ENCODE measurements around the gene NEB. TPM values are rescaled to one million over a fixed set of nuclear protein-coding genes. Genes with fewer than 3 reads are reported as not detected.
"Not testable (repeated sequence)": the region's sequence is repeated elsewhere in the genome, so short reads cannot be mapped to it uniquely, and the experiment has no call there.

The NEB gene
- polyA plus RNA-seq, 1 donor: 1,512 TPM

DNA sequence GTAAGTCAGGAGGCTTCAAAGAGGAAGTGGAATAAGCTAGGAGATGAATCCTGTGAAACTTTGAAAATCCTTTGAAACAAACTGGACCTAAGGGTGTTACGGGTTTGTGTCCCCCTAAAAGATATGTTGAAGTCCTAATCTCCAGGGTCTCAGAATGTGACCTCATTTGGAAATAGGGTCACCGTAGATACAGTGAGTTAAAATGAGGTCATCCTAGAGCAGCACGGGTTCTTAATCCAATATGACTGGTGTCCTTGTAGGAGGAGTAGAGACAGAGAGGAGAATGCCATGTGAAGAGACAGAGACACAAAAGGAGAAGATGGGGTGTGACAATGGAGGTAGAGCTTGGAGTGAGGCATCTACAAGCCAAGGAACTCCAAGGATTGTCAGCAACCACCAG is 26.9 kb upstream of the NEB start:
- DNase-seq: no peak

DNA sequence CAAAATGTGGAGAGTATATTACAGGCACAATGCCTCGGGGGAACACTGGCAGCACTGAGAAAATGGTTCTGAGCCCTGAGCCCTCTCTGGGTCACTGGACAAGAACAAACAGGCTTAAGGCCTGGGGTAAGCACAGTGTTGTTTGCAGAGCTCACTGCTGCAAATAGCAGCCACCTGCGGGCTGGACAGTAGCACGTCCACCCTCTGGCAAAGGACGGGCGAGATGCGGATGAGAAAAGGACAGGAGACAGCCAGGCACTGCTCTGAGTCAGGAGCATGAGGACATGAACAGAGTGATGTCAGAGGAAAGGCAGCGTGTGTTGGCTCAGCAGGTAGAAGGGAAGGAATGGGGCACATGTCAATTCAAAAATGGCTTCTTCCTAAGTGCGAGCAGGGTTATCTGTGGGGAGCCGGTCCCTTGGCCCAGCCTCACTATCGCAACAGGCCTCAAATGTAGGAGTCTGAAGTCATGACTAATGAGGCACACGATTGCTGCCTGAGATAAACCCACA is 25.9 kb upstream of the NEB start:
- no peak for DNase-seq

GRCh38 chr2:151758744-151759143 is 24.5 kb upstream of the NEB start:
- DNase-seq: no peak

- no peak for DNase-seq
These were observed 23.6 kb upstream of the NEB start for GRCh38 chr2:151757861-151758260.

- DNase-seq: no peak
These were observed 22.5 kb upstream of the NEB start for GRCh38 chr2:151756820-151757219.

- DNase-seq: no peak
These were observed 20.1 kb upstream of the NEB start for GRCh38 chr2:151754253-151754897.

- DNase-seq: no peak
These were observed 19.3 kb upstream of the NEB start for GRCh38 chr2:151753540-151753939.

GRCh38 chr2:151745261-151745660 is 11.0 kb upstream of the NEB start:
- DNase-seq: not testable (repeated sequence)

GRCh38 chr2:151730262-151730975 is 3.9 kb downstream of the NEB start:
- no peak for DNase-seq

- no peak for DNase-seq
These were observed 4.4 kb downstream of the NEB start for GRCh38 chr2:151729837-151730236.

- DNase-seq: no peak
These were observed 4.9 kb downstream of the NEB start for GRCh38 chr2:151729415-151729811.

GRCh38 chr2:151728804-151729414 is 5.4 kb downstream of the NEB start:
- no peak for DNase-seq

GRCh38 chr2:151727593-151728552 is 6.4 kb downstream of the NEB start:
- DNase-seq: no peak

GRCh38 chr2:151721161-151721560 is 13.1 kb downstream of the NEB start:
- no peak for DNase-seq

DNA sequence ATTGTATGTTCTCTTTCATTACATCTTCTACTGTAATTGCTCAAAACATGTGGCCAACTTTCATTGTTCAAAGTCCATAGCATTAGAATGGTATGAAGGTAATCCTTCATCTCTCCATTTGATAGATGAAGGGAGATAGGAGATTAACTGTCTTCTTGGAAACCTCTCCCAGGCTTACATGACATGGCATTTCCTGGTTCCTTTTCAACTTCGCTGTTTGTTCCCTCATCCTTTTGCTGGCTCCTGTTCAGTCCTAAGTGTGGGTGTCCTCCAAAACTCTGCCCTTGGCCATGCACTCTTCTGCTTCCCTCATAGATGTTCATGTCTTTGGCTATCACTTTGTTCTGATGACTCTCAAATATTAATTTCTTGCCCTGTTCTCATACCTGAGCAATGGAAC is 13.8 kb downstream of the NEB start:
- DNase-seq: no peak

DNA sequence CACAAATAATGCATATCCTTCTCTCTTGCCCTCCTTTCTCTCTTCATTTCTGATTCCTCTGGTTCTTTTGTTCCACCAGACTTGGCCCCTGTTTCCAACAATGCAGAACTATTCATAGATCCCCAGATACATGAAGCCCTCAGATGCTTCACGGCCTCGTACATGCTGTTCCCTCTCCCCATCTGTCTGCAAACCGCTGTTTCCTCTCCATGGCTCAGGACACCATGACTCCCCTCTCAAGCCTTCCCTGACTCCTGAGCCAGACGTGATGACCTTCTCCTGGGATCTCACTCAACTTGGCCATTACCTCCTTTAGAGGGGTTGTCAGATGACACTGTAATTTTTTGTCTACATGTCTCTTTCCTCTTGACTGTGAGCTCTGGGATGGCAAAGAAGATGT is 15.5 kb downstream of the NEB start:
- no peak for DNase-seq

- no peak for DNase-seq
These were observed 16.0 kb downstream of the NEB start for GRCh38 chr2:151718247-151718646.

- DNase-seq: no peak
These were observed 17.6 kb downstream of the NEB start for GRCh38 chr2:151716721-151717120.

DNA sequence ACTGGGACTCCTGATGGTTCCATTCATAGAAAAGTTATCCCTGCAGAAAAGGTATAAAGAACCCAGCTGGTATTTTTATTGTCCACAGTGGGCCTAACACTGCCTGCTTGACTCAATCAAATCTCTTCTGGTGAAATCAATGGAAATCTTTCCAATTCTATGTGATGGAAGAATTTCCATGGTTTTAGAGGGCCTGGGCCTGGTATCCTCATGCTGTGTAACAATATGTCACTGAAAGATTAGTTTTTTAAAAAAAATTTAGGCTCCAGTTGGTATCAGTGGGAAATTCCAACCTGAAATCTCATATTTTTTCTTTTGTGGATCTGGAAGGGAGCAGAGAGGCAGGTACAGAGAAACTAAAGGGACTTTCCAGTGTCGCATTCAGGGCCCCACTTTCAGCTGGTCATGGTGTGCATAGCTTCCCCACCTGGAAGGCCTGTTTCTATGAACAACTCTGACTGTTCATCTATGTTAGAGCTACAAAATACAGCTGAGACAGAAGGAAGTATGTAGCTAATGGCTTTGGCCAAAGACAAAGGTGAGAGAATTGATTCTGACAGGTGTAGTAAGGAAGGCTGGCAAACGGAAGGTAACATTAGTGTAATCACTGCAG is 20.9 kb downstream of the NEB start:
- DNase-seq: no peak

DNA sequence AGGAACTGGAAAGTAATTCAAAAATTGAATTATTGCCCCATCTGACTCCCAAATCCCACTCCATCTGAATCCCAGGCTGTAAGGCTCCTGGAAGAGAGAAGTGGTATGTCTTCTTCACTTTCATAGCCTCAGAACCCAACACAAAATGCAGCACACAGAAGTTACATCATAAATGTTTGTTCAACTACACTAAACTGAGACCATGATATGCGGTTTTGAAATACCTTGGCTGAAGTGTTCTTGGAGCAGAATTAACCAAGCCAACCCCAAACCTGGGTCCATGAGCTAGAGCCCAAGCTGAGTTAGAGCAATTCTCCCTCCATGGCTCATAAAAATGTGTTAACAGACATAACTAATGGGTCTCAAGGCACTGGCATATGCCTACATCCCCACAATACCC is 23.3 kb downstream of the NEB start:
- DNase-seq: no peak

- no peak for DNase-seq
These were observed 25.5 kb downstream of the NEB start for GRCh38 chr2:151708788-151709187.

GRCh38 chr2:151707857-151708256 is 26.4 kb downstream of the NEB start:
- DNase-seq: no peak

Measured in hindlimb muscle (tissue), 1 donor.